Measurements from ENCODE around the gene PPP4R3B.

- TF ChIP-seq CTCF (IDR thresholded peaks at IDR 0.05; ENCODE audit: borderline replicate concordance, extremely low read depth, low read length, poor library complexity, severe bottlenecking) (no peak), EZH2 (IDR thresholded peaks at IDR 0.05; ENCODE audit: borderline replicate concordance, low read depth, low read length, severe bottlenecking) (no peak)
These were observed 9.7 kb downstream of the PPP4R3B start for GRCh38 chr2:55607717-55608116.
